Keratinocyte (primary cell): ENCODE results near the gene FABP1. TPM values are rescaled to one million over a fixed set of nuclear protein-coding genes. Genes with fewer than 3 reads are reported as not detected.

ENCODE experiments used
- DNase-seq: peaks from one replicate; pipeline ENCODE4 v3.0.0-alpha.2; 2011; ENCODE audit warnings: low read depth, missing footprints, low spot score
- FAIRE-seq: peaks from 2 replicates; lab custom pipeline; 2011; peaks lifted over from hg19 to GRCh38; lab: Jason Lieb, UNC
- H2AFZ ChIP-seq: 2 replicates; pipeline ENCODE4 v1.6.0; 2012; ENCODE audit warnings: low read length, control low read depth, inconsistent platforms; ENCODE audit not compliant: control insufficient read depth
- H3K27ac ChIP-seq: 2 replicates; pipeline ENCODE4 v1.5.1; 2011; ENCODE audit warnings: low read length; ENCODE audit not compliant: control insufficient read depth, insufficient read depth
- H3K27me3 ChIP-seq: 3 replicates; pipeline ENCODE4 v1.6.0; 2011; ENCODE audit warnings: low read length; ENCODE audit not compliant: control insufficient read depth, insufficient read depth; ENCODE audit errors: extremely low read depth
- H3K36me3 ChIP-seq, 2 experiments: 2 replicates in 1 of 2; 3 replicates in 1 of 2; pipeline ENCODE4 v1.5.1; 2011; ENCODE audit warnings: low read length in 2 of 2, mild to moderate bottlenecking in 1 of 2; ENCODE audit not compliant: control insufficient read depth in 2 of 2, insufficient read depth in 2 of 2; ENCODE audit errors: extremely low read depth in 1 of 2
- H3K4me1 ChIP-seq: 3 replicates; pipeline ENCODE4 v1.5.1; 2011; ENCODE audit warnings: low read length; ENCODE audit not compliant: control insufficient read depth, insufficient read depth; ENCODE audit errors: extremely low read depth
- H3K4me2 ChIP-seq: 3 replicates; pipeline ENCODE4 v1.6.0; 2011; ENCODE audit warnings: low read depth, low read length; ENCODE audit not compliant: control insufficient read depth, insufficient read depth; ENCODE audit errors: extremely low read depth
- H3K4me3 ChIP-seq, 3 experiments: fragments of 200-600 bp in 1 of 3; sonication (generic) in 1 of 3; 2 replicates in 2 of 3; 3 replicates in 1 of 3; pipeline ENCODE4 v1.5.1; 2011 to 2016; ENCODE audit warnings: low read length in 3 of 3, mild to moderate bottlenecking in 3 of 3, control low read depth in 2 of 3, inconsistent platforms in 1 of 3, low read depth in 1 of 3, mixed read lengths in 1 of 3, mixed run types in 1 of 3, moderate library complexity in 1 of 3; ENCODE audit not compliant: control insufficient read depth in 2 of 3, insufficient read depth in 2 of 3; ENCODE audit errors: extremely low read depth in 1 of 3
- H3K79me2 ChIP-seq: 2 replicates; pipeline ENCODE4 v1.6.0; 2012; ENCODE audit warnings: low read length; ENCODE audit not compliant: control insufficient read depth, insufficient read depth
- H3K9ac ChIP-seq: 3 replicates; pipeline ENCODE4 v1.6.0; 2011; ENCODE audit warnings: low read length; ENCODE audit not compliant: control insufficient read depth, insufficient read depth; ENCODE audit errors: extremely low read depth
- H3K9me1 ChIP-seq: 3 replicates; pipeline ENCODE4 v1.6.0; 2011; ENCODE audit warnings: low read length; ENCODE audit not compliant: control insufficient read depth, insufficient read depth; ENCODE audit errors: extremely low read depth
- H3K9me3 ChIP-seq: 2 replicates; pipeline ENCODE4 v1.5.1; 2012; ENCODE audit warnings: low read depth, low read length; ENCODE audit not compliant: control insufficient read depth
- H4K20me1 ChIP-seq: 3 replicates; pipeline ENCODE4 v1.6.0; 2011; ENCODE audit warnings: low read length; ENCODE audit not compliant: control insufficient read depth, insufficient read depth; ENCODE audit errors: extremely low read depth
- CTCF ChIP-seq, 3 experiments: IDR thresholded peaks in 1 of 3; conservative IDR thresholded peaks in 1 of 3; optimal IDR thresholded peaks in 1 of 3; 2 replicates in 2 of 3; 3 replicates in 1 of 3; pipeline versions ENCODE3 to v1.5.1; 2011; ENCODE audit warnings: low read length in 3 of 3, mild to moderate bottlenecking in 3 of 3, moderate library complexity in 2 of 3, control low read depth in 1 of 3, inconsistent platforms in 1 of 3; ENCODE audit not compliant: insufficient read depth in 2 of 3; ENCODE audit errors: extremely low read depth in 1 of 3
- EZH2 ChIP-seq: IDR thresholded peaks from one replicate; pipeline ENCODE4 v1.6.1; 2012; ENCODE audit warnings: inconsistent platforms, mild to moderate bottlenecking, low read length, moderate library complexity
- dilution Hi-C: fragments of 300-500 bp; cut with MboI; formaldehyde crosslinking; loops from one replicate; pipeline ENCODE4 v1.7.0; 2020; ENCODE audit warnings: low sequenced_read_pairs; ENCODE audit not compliant: extremely low pct_ligation_motif_present
- polyA plus RNA-seq, 5 experiments: library from polyadenylated mRNA; depleted of rRNA in 3 of 5; stranded (reverse) in 3 of 5; stranded (forward) in 1 of 5; unstranded in 1 of 5; fragments of >200 nt; gene quantifications; 1 replicate in 1 of 5; 2 replicates in 3 of 5; 3 replicates in 1 of 5; pipeline versions ENCODE4 v1.2.1 to v1.2.3, GENCODE V29; 2011 to 2012; ENCODE audit warnings: missing spikeins in 2 of 5, low read depth in 1 of 5, low replicate concordance in 1 of 5

The FABP1 gene
- polyA plus RNA-seq, 1 donor (not counting 4 experiments of a cell fraction or from before 2014, with no cell fraction given) = not detected

- H3K9ac ChIP-seq = no peak overlapping the region
- DNase-seq (no peak), FAIRE-seq (no peak)
- dilution Hi-C loops = no loop called here
- no peaks in the 10 kb centered on the region for H4K20me1 ChIP-seq
- no peaks in the 10 kb centered on the region for H3K79me2 ChIP-seq
- H3K4me1 ChIP-seq = no peaks in the 10 kb centered on the region
- no peak overlapping the region for H2AFZ ChIP-seq
- H3K4me3 ChIP-seq = no peak overlapping the region
- TF ChIP-seq EZH2 (no peak), CTCF (optimal IDR thresholded peaks at IDR 0.05 in 1 of 3, IDR thresholded peaks at IDR 0.05 in 1 of 3, conservative IDR thresholded peaks at IDR 0.05 in 1 of 3; ENCODE audit: extremely low read depth in 1 of 3, insufficient read depth in 2 of 3, low read length in 3 of 3) (no peak)
- H3K9me1 ChIP-seq = no peaks in the 10 kb centered on the region
- H3K4me2 ChIP-seq = no peak overlapping the region
- no peaks in the 10 kb centered on the region for H3K27me3 ChIP-seq
- H3K36me3 ChIP-seq = no peaks in the 10 kb centered on the region
- H3K27ac ChIP-seq = no peak overlapping the region
- no peaks in the 10 kb centered on the region for H3K9me3 ChIP-seq
Observed at GRCh38 chr2:88116669-88117432, 11.0 kb downstream of the FABP1 start.

- H3K9me3 ChIP-seq = no peaks in the 10 kb centered on the region
- TF ChIP-seq EZH2 = no peak
- TF ChIP-seq CTCF (optimal IDR thresholded peaks at IDR 0.05 in 1 of 3, IDR thresholded peaks at IDR 0.05 in 1 of 3, conservative IDR thresholded peaks at IDR 0.05 in 1 of 3; ENCODE audit: extremely low read depth in 1 of 3, insufficient read depth in 2 of 3, low read length in 3 of 3) = no peak
- FAIRE-seq (no peak), DNase-seq (no peak)
- H4K20me1 ChIP-seq = no peaks in the 10 kb centered on the region
- no peak overlapping the region for H2AFZ ChIP-seq
- no peak overlapping the region for H3K4me3 ChIP-seq
- H3K79me2 ChIP-seq = no peaks in the 10 kb centered on the region
- H3K4me1 ChIP-seq = no peaks in the 10 kb centered on the region
- dilution Hi-C loops = no loop called here
- H3K36me3 ChIP-seq = no peaks in the 10 kb centered on the region
- no peaks in the 10 kb centered on the region for H3K9me1 ChIP-seq
- H3K27ac ChIP-seq = no peak overlapping the region
- H3K4me2 ChIP-seq = no peak overlapping the region
- H3K27me3 ChIP-seq = no peaks in the 10 kb centered on the region
- H3K9ac ChIP-seq = no peak overlapping the region
Observed at GRCh38 chr2:88115825-88116518, 11.9 kb downstream of the FABP1 start.
